GM04504 (cell line): ENCODE measurements around the gene HPSE2.

Experiments
- DNase-seq: peaks from one replicate; pipeline ENCODE4 v3.0.0-alpha.2; 2012; ENCODE audit warnings: low read depth

HPSE2 gene

DNA sequence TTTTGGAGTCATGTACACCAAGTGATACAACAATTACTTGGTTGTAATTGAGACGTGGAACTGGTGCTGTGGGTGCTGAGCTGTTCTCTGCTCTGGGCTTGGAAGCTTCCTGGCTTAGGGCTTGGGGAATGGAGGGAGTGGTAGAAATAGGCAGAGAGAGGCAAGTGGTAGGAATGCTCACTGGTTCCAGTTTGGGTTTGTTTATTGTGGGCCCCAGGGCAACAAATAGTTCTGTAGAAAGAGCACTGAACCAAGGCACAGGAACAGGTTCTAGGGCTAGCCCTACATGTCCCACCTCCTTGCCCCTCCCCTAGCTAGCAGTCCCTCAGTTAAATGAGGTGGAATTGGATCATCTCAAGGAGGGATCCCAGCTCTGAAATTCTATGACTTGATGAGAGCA, 622.2 kb downstream of the HPSE2 start:
- no peak for DNase-seq

DNA sequence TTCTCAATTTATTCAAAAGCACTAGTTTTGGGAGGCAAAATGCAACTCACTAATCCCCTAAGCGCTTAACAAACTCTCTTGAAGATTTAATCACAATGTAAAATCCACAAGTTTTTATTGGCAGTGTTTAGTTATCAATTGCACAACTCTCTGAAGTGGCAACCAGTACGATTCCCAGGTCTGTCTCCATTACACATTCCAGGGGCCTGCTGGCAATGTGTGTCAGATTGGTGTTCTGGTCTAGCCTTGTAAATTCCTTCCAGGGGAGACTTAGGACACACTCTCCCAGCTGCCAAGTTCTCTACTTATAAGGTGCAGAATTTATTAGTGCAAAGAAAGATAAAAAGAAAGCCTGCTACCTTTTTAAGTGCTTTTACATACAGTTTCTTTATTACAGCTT, 624.2 kb downstream of the HPSE2 start:
- no peak for DNase-seq

- no peak for DNase-seq
These were observed 624.8 kb downstream of the HPSE2 start for GRCh38 chr10:98610836-98611235.

DNA sequence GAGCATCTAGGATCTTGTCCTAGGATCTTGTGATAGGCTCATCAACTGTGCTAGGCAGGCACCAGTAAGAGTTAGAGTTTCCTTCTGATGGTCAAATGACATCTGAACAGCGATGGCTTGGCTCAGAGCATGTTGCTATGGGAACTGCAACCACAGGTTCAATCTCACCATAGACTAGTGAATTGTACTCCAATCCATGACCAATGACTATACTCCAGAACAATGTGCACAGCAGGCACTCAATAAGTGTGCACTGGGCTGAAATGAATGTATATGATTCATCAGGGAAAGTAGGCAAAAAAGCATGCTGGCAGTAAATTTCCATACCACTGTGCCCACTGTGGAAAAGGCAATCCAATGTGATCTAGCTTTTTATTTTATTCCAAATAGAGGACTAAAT, 625.4 kb downstream of the HPSE2 start:
- DNase-seq, result no peak

DNA sequence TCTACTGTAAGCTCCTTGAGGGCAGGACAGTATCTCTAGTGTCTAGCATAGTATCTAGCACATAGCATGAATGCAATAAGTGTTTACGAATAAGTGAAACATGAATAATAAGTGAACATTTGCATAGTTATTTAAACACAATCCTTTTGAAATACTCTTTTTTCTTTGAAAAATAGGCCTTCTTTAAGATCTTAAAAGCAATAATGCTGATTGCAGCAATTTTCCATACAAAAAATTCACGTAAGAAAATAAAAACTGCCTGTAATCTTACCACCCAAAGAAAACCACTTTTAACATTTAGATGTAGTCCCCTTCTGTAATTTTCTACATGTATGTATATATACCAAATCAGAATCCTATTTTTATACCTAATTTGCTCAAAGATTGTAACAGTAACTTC, 626.4 kb downstream of the HPSE2 start:
- DNase-seq, result no peak

GRCh38 chr10:98608411-98608810, 627.2 kb downstream of the HPSE2 start:
- DNase-seq, result no peak

DNA sequence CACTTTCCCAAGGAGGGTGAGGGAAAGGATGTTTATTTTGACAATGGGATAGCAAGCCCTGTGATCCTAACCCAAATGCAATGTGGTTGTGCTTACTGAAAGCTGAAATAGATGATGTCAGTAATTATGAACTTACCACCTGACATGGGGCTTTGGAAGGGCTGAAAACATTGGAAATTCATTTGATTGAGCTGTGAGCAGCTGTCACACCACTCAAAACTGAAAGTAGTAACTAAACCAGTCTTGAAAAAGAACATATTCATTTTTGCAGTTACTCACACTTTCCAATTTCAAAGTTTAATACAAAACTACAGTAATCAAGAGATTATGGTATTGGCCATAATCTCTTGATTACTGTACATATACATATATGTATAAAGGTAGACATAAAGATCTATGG, 633.4 kb downstream of the HPSE2 start:
- no peak for DNase-seq

GRCh38 chr10:98599032-98599610, 636.5 kb downstream of the HPSE2 start:
- DNase-seq, result no peak

DNA sequence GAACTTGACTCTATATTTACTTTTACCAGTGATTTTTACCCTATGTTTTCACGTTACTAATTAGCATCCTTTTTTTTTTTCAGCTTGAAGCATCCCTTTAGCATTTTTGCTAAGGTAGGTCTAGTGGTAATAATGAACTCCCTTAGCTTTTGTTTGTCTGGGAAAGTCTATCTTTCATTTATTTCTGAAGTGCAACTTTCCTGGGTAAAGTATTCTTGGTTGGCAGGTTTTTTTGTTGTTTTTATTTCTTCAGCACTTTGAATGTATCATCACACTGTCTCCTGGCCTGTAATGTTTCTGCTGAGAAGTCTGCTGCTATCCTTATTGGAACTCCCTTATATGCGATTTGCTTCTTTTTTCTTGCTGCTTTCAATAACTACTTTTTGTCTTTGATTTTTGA, 639.2 kb downstream of the HPSE2 start:
- DNase-seq, result no peak

DNA sequence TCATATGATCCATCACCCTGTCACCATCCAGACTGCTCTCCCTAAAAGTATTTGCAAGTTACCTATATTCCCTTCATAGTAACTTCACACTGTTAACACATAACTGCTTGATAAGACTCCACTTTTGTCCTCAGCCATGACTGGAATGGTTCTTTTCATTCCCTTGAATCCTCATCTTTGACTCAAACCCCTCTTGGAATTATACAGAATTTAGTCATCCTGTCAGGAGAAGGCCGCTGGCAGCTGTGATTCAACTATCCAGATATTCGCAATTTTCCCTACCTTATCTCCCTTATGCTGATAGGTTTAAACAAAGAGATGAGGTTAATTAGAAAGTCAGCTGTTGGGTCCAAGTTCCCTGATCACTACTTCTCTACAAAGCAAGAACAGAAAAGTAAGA, 646.0 kb downstream of the HPSE2 start:
- no peak for DNase-seq

- no peak for DNase-seq
These were observed 646.6 kb downstream of the HPSE2 start for GRCh38 chr10:98589007-98589406.

GRCh38 chr10:98587156-98587837, 648.4 kb downstream of the HPSE2 start:
- DNase-seq, result no peak

GRCh38 chr10:98586096-98586495, 649.6 kb downstream of the HPSE2 start:
- no peak for DNase-seq

DNA sequence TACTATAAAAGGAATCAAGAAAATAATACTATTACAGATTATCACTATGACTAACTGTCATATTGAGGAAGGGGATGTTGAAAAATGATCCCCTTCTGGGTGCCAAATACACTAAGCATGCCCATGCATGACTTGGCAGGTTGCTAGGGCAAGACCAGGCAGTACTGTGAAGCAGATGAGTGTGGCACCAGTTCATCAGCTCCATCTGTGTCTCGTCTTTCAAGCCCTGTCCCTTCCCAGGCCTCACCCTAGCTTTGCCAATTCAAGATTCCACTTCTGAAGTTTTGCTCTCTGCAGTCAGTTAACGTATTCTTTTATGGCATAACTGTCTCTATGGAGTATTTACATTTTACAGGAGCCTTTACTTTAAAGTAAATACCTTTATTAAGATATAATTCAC, 653.3 kb downstream of the HPSE2 start:
- DNase-seq, result no peak

GRCh38 chr10:98577578-98577977, 658.1 kb downstream of the HPSE2 start:
- DNase-seq, result no peak

DNA sequence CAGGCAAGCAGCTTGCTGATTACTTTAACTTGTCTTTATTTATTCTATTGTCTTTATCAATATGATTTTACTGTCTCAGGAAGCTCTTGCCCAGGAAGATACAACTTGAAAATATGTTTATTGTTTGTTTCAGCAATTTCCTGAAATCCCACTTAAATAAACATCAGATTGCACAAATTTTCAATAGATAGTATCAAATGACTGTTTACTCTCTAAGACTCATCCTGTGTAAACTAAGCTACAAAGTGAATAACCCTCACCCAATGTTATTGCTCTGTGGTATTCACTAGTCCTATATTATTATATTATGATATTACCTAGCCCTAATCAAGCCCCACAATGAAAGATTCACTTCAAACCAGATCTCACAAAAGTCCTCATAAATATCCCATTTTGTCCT, 658.5 kb downstream of the HPSE2 start:
- DNase-seq, result no peak

GRCh38 chr10:98576096-98576495, 659.6 kb downstream of the HPSE2 start:
- no peak for DNase-seq

DNA sequence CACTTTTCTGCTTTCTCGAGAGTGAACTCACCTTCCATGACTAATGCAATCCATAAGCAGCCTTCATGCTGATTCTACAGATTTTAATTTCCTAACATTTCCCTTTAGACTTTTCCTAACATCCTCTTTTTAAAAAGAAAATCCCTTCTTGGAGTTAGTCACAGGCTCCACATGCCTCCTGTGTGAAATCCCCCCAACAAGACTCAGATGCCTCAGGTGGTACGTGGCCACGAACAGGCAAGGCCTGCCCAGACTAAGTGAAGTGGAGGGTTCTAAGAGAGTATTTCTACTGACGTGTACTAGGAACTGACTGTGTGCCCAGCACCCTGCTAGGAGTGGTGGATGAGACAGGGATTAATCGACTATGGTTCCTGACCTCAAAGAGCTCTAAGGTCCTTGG, 663.1 kb downstream of the HPSE2 start:
- DNase-seq, result no peak

DNA sequence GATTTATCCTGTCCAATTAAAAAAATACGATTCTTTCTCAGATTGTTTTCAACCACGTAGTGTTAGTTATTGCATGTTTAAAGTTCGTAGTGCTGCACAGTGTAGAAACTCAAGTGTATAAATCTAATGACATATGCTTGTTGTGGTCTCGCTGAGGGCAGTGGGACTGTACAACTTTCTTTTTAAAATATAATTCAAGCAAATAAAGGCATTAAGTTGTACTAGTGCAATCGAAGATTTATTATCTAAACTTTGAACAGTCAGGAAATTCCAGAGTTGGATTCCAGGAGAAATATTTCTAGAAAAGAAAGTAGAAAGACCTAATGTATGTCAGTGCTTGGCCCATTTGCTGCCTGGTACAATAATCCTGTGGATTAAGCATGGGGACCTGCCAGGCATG, 664.8 kb downstream of the HPSE2 start:
- no peak for DNase-seq

GRCh38 chr10:98569853-98570252, 665.8 kb downstream of the HPSE2 start:
- DNase-seq, result no peak

DNA sequence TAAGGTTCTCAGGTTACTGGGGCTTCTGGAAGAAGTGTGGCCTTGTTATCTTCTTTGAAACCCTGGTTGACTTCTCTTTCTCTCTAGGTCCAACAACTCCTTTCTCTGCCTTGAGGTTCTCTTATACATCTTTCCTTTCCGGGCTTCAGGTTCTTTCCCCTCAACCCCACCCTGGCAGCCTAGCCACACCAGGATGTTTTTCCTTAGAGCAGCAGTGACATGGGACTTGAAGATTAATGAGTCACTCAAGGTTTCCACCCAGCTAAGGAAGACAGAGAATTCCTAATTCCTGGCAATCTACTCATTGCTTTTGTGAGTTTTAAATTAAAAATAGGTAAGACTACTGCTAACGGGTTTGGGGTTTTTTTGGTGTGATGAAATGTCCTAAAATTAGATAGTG, 667.1 kb downstream of the HPSE2 start:
- DNase-seq, result no peak

DNA sequence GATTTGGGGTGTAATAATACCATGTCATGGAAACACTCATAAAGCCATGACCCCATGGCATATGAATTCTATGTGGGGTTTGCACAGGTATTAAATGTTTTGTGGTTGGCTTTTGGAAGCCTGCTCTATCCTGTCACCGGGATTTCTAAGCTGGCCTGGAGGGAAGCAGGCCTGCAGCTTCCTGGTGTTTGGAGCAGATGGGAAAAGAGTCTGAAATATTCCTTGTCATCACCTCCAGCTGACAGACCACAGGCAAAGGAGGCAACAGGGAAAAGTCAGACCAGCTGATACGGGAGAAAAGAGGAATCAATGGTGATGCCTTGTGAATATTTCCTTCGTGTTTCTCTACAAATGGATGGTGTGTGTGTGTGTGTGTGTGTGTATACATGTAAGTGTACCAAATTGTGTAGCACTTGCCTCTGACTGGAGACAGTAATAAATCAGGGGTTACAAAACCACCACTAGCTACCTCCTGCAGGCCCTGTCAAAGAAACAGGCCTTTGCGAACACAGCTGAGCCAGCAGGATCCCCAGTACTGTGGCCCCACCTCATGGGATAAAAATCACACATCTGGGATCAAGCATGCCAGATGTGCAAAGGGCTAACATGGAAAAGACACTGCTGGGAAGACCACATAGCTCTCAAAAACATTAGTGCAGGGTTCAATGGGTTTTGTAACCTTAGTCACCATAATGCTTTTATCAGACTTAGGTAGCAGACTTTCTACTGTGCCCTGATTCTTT, 668.1 kb downstream of the HPSE2 start:
- no peak for DNase-seq

GRCh38 chr10:98563811-98564210, 671.8 kb downstream of the HPSE2 start:
- no peak for DNase-seq

- DNase-seq, result no peak
These were observed 675.1 kb downstream of the HPSE2 start for GRCh38 chr10:98560565-98560964.
